GM04503 (cell line): Measurements from ENCODE around the gene TM9SF4.
"Not testable (repeated sequence)": the region's sequence is repeated elsewhere in the genome, so short reads cannot be mapped to it uniquely, and the experiment has no call there.

Experiments
- DNase-seq: peaks from one replicate; pipeline ENCODE4 v3.0.0-alpha.2; 2012; ENCODE audit warnings: low read depth

The TM9SF4 gene

GRCh38 chr20:32091888-32092346 is 17.6 kb upstream of the TM9SF4 start:
- no peak for DNase-seq

- no peak for DNase-seq
These were observed 10.7 kb upstream of the TM9SF4 start for GRCh38 chr20:32098786-32099185.

GRCh38 chr20:32108814-32109391 is 611 bp upstream of the TM9SF4 start:
- no peak for DNase-seq

DNA sequence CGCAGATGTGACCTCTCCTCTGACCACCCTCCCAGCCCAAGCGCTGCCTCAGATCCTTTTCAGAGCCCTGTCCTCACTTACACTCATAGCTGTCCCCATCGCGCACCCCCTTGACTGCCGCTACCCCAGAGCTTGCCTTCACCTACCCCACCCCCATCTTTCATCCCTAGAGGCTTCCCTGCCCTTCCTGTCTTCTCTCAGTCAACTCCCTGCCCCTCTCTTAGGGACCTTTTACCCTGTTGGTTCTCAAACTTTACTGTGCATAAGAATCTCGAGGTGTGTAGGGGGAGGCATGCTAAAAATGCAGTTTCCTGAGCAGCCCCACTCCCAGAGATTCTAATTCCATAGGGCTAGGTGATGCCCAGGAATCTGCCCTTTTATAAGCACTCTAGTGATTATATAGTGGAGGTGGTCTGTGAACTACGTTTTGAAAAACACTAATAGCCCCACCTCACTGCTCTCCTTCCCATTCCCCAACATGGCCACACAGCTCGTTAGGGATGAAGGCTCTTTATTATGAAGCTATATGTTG is 725 bp downstream of the TM9SF4 start:
- DNase-seq, result no peak

GRCh38 chr20:32110727-32111126 is 1.2 kb downstream of the TM9SF4 start:
- DNase-seq, result no peak

- no peak for DNase-seq
These were observed 1.7 kb downstream of the TM9SF4 start for GRCh38 chr20:32111156-32111686.

GRCh38 chr20:32111753-32112152 is 2.2 kb downstream of the TM9SF4 start:
- no peak for DNase-seq

GRCh38 chr20:32112841-32113240 is 3.3 kb downstream of the TM9SF4 start:
- DNase-seq, result no peak

DNA sequence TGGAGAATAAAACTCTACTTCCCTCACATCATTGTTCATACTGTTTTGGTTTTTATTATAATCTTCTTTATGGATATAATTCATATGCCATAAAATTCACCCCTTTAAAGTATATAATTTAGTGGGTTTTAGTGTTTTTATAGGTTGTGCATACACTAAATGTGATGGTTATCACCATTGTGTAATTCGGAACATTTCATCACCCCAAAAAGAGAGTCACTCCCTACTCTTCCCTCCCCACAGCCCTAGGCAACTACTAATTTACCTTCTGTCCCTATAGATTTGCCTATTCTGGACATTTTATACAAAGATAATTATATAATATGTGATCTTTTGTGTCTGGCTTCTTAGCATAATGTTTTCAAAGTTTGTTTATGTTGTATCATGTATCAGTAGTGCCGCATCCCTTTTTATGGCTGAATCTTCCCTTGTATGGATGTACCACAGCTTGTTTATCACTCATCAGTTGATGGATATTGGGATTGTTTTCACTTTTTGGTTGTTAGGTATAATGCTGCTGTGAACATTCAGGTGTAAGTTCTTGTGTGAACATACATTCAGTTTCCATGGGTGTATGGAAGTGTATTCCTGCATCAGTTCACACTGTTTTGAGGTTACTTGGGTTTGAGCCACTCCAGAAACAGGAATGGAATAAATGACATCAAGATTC is 4.2 kb downstream of the TM9SF4 start:
- no peak for DNase-seq

GRCh38 chr20:32114305-32114960 is 4.9 kb downstream of the TM9SF4 start:
- no peak for DNase-seq

GRCh38 chr20:32115211-32115767 is 5.8 kb downstream of the TM9SF4 start:
- no peak for DNase-seq

DNA sequence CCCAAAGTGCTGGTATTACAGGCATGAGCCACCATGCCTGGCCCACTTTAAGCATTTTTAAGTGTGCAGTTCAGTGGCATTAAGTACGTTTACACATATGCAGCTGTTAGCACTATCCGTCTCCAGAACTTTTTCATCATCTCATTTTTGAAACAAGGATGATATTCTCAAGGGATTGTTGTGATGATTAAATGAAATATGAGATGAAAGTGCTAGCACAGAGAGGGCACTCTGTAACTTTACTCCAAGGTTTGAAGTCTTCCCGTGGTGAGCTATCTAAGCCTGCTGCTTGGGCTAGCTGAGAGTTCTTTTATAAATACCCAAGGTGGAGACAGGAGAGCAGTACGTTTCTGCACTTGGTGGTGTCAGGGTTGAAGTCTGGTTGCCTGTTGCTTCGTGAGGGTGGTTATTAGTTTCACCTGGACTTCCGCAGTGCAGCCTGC is 6.6 kb downstream of the TM9SF4 start:
- DNase-seq, result no peak

DNA sequence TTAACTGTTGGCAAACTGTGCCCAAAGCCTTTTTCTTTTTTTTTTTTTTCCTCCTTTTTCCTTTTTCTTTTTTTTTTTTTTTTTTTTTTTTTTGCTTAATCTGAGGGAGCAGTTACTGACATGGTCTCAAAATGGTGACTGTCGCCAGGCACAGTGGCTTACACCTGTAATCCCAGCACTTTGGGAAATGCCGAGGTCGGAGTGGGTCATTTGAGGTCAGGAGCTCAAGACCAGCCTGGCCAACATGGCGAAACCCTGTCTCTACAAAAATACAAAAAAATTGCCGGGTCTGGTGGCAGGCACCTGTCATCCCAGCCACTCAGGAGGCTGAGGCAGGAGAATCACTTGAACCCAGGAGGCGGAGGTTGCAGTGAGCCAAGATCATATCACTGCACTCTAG is 7.3 kb downstream of the TM9SF4 start:
- not testable (repeated sequence) for DNase-seq

GRCh38 chr20:32118427-32118826 is 8.9 kb downstream of the TM9SF4 start:
- not testable (repeated sequence) for DNase-seq

DNA sequence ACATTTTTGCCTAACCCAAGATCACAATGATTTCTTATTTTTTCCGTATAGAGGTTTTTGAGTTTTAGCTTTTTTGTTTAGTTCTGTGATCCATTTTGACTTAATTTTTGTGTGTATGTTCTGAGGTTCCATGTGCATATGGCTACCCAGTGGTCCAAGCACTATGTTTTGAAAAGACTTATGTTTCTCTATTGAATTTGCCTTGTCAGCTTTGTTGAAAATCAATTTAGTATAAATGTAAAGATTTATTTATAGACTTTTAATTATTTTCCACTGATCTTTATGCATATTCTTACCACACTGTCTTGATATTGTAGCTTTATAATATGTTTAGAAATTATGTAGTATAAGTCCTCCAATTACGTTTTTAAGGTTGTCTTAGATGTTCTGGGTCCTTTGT is 10.2 kb downstream of the TM9SF4 start:
- DNase-seq, result no peak

- DNase-seq, result not testable (repeated sequence)
These were observed 12.4 kb downstream of the TM9SF4 start for GRCh38 chr20:32121908-32122307.

- no peak for DNase-seq
These were observed 13.6 kb downstream of the TM9SF4 start for GRCh38 chr20:32123088-32123487.

DNA sequence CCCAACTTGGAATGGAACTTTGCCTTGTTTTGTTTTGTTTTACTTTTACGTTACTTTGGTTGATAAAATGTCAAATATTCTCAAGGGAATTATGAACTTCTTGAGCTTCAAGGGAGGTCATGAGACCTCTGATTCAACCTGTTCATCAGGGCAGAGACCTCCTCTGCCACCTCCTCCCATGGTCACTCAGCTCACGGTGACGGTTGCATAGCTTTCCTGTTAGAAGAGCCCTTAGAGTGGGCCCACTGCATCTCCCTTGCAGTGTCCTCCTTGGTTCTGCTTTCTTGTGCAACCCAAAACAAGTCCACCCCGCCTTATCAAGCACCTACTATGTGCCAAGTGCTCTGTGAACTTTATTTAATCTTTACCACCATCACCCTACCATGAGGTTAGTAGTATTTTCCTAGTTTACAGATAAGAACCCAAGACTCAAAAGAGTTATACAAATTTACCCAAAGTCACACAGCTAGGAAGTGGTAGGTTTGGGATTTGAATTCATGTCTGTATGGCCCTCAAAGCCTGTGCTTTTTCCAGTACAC is 15.5 kb downstream of the TM9SF4 start:
- DNase-seq, result no peak

GRCh38 chr20:32125506-32125905 is 16.0 kb downstream of the TM9SF4 start:
- no peak for DNase-seq

DNA sequence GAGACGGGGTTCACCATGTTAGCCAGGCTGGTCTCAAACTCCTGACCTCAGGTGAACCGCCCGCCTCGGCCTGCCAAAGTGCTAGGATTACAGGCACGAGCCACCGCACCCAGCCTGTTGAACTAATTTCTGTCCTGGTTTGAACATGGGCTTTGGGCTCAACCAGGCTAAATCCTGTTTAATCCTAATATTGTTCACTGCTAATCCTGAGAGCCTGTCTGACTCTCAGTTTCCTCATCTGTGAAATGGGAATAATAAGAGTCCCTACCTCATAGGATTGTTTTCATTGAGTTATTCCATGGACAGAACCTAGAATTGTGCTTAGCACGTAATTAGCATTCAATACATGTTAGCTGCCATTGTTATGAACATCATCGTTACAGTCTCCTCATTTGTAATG is 17.4 kb downstream of the TM9SF4 start:
- no peak for DNase-seq

DNA sequence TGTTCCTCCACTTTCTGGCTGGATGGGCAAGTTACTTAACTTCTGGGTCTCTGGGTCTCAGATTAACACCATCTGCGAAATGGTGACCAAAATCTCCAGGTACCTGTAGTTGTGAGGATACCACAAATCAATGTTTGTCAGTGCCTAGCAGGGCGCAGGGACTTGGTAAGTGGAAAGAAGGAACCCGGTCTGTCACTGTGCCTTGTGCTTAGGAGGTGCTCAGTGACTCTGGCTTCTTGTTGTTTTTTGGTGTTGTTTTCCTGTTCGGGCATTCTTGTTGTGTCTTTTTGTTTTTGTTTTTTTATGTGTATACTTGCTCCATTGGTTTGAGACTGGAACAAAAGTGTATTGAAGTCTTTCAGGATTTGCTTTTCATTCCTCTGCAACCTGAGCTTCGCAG is 17.8 kb downstream of the TM9SF4 start:
- DNase-seq, result no peak

DNA sequence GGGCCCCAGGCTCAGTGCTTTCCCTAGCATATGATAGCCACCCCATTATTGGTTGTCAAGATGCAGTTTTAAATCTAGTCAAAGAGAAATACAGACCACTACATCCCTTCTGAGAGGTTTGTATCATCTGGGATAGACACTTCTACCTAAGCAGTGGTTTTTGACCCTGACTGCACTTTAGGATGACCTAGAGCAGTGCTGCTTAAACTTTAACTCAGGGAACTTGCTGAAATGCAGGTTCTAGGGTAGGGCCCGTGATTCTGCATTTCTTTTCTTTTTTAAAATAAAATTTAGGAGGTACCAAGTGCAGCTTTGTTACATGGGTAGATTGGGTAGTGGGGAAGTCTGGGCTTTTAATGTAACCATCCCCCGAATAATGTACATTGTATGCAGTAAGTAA is 18.7 kb downstream of the TM9SF4 start:
- DNase-seq, result no peak
